T-cell (primary cell): ENCODE results near the gene LMF1. TPM values are rescaled to one million over a fixed set of nuclear protein-coding genes. Genes with fewer than 3 reads are reported as not detected.

Source experiments
- ATAC-seq, 4 experiments: fragments of 200-7000 bp in 3 of 4; fragments of 150-1000 bp in 1 of 4; cut with Tn5 transposase; replicated peaks in 1 of 4; 1 replicate in 3 of 4; 2 replicates in 1 of 4; pipeline ENCODE4 v1.10.0; 2021; ENCODE audit warnings: moderate library complexity in 3 of 4, mild to moderate bottlenecking in 2 of 4, moderate number of reproducible peaks in 1 of 4
- CTCF ChIA-PET, 2 donors: fragments of 300-600 bp; sonication (Branson Sonifier 250); formaldehyde crosslinking; loops; one replicate each; lab custom pipeline; 2022; ENCODE audit warnings: antibody characterized with exemption in 2 of 2; lab: Charles Lee
- POLR2A ChIA-PET, 2 donors: fragments of 300-600 bp; sonication (Branson Sonifier 250); formaldehyde crosslinking; loops; one replicate each; lab custom pipeline; 2022; ENCODE audit warnings: antibody characterized with exemption in 2 of 2; lab: Charles Lee
- DNase-seq, 35 experiments: peaks; one replicate each; pipeline versions ENCODE4 v3.0.0 to v3.0.0-alpha.2; 2013 to 2023
- H3K27ac ChIP-seq: one replicate; pipeline ENCODE4 v1.5.1; 2013; ENCODE audit warnings: low read length
- H3K27me3 ChIP-seq, 2 experiments: replicated peaks in 1 of 2; 1 replicate in 1 of 2; 2 replicates in 1 of 2; pipeline versions ENCODE4 v1.6.1 to v1.7.0; 2013; ENCODE audit warnings: low read length in 1 of 2, mixed read lengths in 1 of 2; ENCODE audit not compliant: control insufficient read depth in 2 of 2, insufficient read depth in 2 of 2; ENCODE audit errors: extremely low read depth in 1 of 2
- H3K36me3 ChIP-seq, 2 donors: 1 replicate in 1 of 2; 2 replicates in 1 of 2; pipeline versions ENCODE4 v1.6.1 to v1.7.0; 2013; ENCODE audit warnings: low read length in 1 of 2; ENCODE audit not compliant: control insufficient read depth in 2 of 2, insufficient read depth in 1 of 2; ENCODE audit errors: extremely low read depth in 1 of 2
- H3K4me1 ChIP-seq, 2 experiments: 1 replicate in 1 of 2; 2 replicates in 1 of 2; pipeline versions ENCODE4 v1.6.1 to v1.7.0; 2013; ENCODE audit warnings: low read length in 2 of 2, mixed read lengths in 1 of 2; ENCODE audit not compliant: insufficient read depth in 2 of 2, control insufficient read depth in 1 of 2; ENCODE audit errors: extremely low read depth in 1 of 2
- H3K4me3 ChIP-seq, 2 donors: 1 replicate in 1 of 2; 2 replicates in 1 of 2; pipeline versions ENCODE4 v1.5.1 to v1.7.0; 2013; ENCODE audit warnings: mild to moderate bottlenecking in 2 of 2, low read length in 1 of 2, moderate library complexity in 1 of 2; ENCODE audit not compliant: control insufficient read depth in 1 of 2; ENCODE audit errors: extremely low read depth in 1 of 2
- H3K9me3 ChIP-seq: 2 replicates; pipeline ENCODE4 v1.7.0; 2013
- H3K27ac Mint-ChIP-seq, 2 donors: one replicate each; pipeline ENCODE4 v1.8.0; 2020 to 2021; ENCODE audit warnings: mild to moderate bottlenecking in 2 of 2, mixed read lengths in 2 of 2
- H3K27me3 Mint-ChIP-seq, 2 donors: one replicate each; pipeline ENCODE4 v1.8.0; 2021 to 2022; ENCODE audit warnings: mixed read lengths in 2 of 2
- H3K36me3 Mint-ChIP-seq: one replicate; pipeline ENCODE4 v1.8.0; 2021; ENCODE audit warnings: mixed read lengths
- H3K4me1 Mint-ChIP-seq, 3 donors: one replicate each; pipeline ENCODE4 v1.8.0; 2020 to 2022; ENCODE audit warnings: mixed read lengths in 3 of 3, mild to moderate bottlenecking in 1 of 3
- H3K4me3 Mint-ChIP-seq, 3 donors: one replicate each; pipeline ENCODE4 v1.8.0; 2020 to 2022; ENCODE audit warnings: mild to moderate bottlenecking in 3 of 3, mixed read lengths in 3 of 3, moderate library complexity in 3 of 3
- H3K9me3 Mint-ChIP-seq, 3 donors: one replicate each; pipeline ENCODE4 v1.8.0; 2020 to 2022; ENCODE audit warnings: mixed read lengths in 3 of 3
- WGBS: methylation state at CpG from one replicate; pipeline ENCODE4 v1.1.5; 2013; ENCODE audit warnings: missing lambda C conversion rate; ENCODE audit not compliant: insufficient coverage; 5-methylcytosine and 5-hydroxymethylcytosine counted together
- total RNA-seq, 35 experiments: library from RNA in 6 of 35; stranded (reverse) in 6 of 35; fragments of 120-200 nt in 1 of 35; gene quantifications; one replicate each; pipeline versions ENCODE4 v1.2.1 to v1.2.4 and lab custom pipeline; 2013 to 2026

The LMF1 gene
- total RNA-seq, 5 donors from 2014 or later (not counting 1 experiment from before 2014, with no cell fraction given) = 46.6 to 59.4 (median 51.1) TPM

- Mint-ChIP-seq H3K4me3 (no peak overlapping the region), H3K27me3 (peaks cover 4 to 5% of the 10 kb centered on the region in 2 donors), H3K4me1 (no peaks in the 10 kb centered on the region), H3K27ac (no peak overlapping the region), H3K36me3 (no peaks in the 10 kb centered on the region), H3K9me3 (no peaks in the 10 kb centered on the region)
- no peaks in the 10 kb centered on the region for H3K4me1 ChIP-seq
- no peak overlapping the region for H3K27ac ChIP-seq
- DNase-seq = no peak
- 83% methylated on average over 32 of the region's 33 CpGs for WGBS
- H3K9me3 ChIP-seq = no peaks in the 10 kb centered on the region
- ChIA-PET POLR2A (no interaction called here), CTCF (no interaction called here)
- no peak overlapping the region for H3K4me3 ChIP-seq
- no peak for ATAC-seq
- no peaks in the 10 kb centered on the region for H3K36me3 ChIP-seq
- H3K27me3 ChIP-seq = peaks cover 0 to 41% of the 10 kb centered on the region in 2 experiments
Observed at GRCh38 chr16:842711-843560, 127.8 kb downstream of the LMF1 start.

GRCh38 chr16:842061-842476, 128.7 kb downstream of the LMF1 start:
- WGBS = 81% methylated on average over 13 of the region's 19 CpGs
- Histone ChIP-seq H3K27ac (no peak overlapping the region), H3K9me3 (no peaks in the 10 kb centered on the region), H3K4me3 (no peak overlapping the region), H3K27me3 (peaks cover 0 to 41% of the 10 kb centered on the region in 2 experiments), H3K4me1 (no peaks in the 10 kb centered on the region), H3K36me3 (no peaks in the 10 kb centered on the region)
- Mint-ChIP-seq H3K36me3 (no peaks in the 10 kb centered on the region), H3K9me3 (no peaks in the 10 kb centered on the region), H3K27me3 (peaks cover 4 to 5% of the 10 kb centered on the region in 2 donors), H3K27ac (no peak overlapping the region), H3K4me1 (no peaks in the 10 kb centered on the region), H3K4me3 (no peak overlapping the region)
- DNase-seq = no peak
- POLR2A ChIA-PET = no interaction called here
- CTCF ChIA-PET = no interaction called here
- ATAC-seq = no peak

GRCh38 chr16:841455-842060, 129.2 kb downstream of the LMF1 start:
- H3K36me3 Mint-ChIP-seq = no peaks in the 10 kb centered on the region
- 79% methylated on average over 23 of the region's 27 CpGs for WGBS
- no peak overlapping the region for H3K4me3 Mint-ChIP-seq
- DNase-seq = no peak
- Histone ChIP-seq H3K27ac (no peak overlapping the region), H3K36me3 (no peaks in the 10 kb centered on the region), H3K27me3 (peaks cover 0 to 41% of the 10 kb centered on the region in 2 experiments), H3K9me3 (no peaks in the 10 kb centered on the region), H3K4me3 (no peak overlapping the region), H3K4me1 (no peaks in the 10 kb centered on the region)
- H3K4me1 Mint-ChIP-seq = no peaks in the 10 kb centered on the region
- no peak for ATAC-seq
- ChIA-PET CTCF (no interaction called here), POLR2A (interaction anchor here in 1 of 2 donors (0.6 kb wide), 1 partner anchor 678 kb away, joined by 3 read pairs; no protein-coding TSS in a partner anchor)
- H3K27me3 Mint-ChIP-seq = peaks cover 4 to 5% of the 10 kb centered on the region in 2 donors
- H3K9me3 Mint-ChIP-seq = no peaks in the 10 kb centered on the region
- H3K27ac Mint-ChIP-seq = no peak overlapping the region

- Mint-ChIP-seq H3K27ac (no peak overlapping the region), H3K4me1 (no peaks in the 10 kb centered on the region), H3K9me3 (peaks cover 0 to 4% (median 0%) of the 10 kb centered on the region in 3 donors), H3K4me3 (no peak overlapping the region), H3K27me3 (peaks cover 4 to 5% of the 10 kb centered on the region in 2 donors), H3K36me3 (no peaks in the 10 kb centered on the region)
- Histone ChIP-seq H3K4me1 (no peaks in the 10 kb centered on the region), H3K36me3 (no peaks in the 10 kb centered on the region), H3K9me3 (no peaks in the 10 kb centered on the region), H3K27ac (no peak overlapping the region), H3K27me3 (peaks cover 0 to 41% of the 10 kb centered on the region in 2 experiments), H3K4me3 (no peak overlapping the region)
- ChIA-PET POLR2A (interaction anchor here in 1 of 2 donors (0.6 kb wide), 1 partner anchor 678 kb away, joined by 3 read pairs; no protein-coding TSS in a partner anchor), CTCF (no interaction called here)
- ATAC-seq (no peak), DNase-seq (no peak)
- WGBS = 91% methylated on average over 24 of the region's 34 CpGs
Observed at GRCh38 chr16:840561-841454, 130.0 kb downstream of the LMF1 start.

GRCh38 chr16:839643-840408, 131.0 kb downstream of the LMF1 start:
- Mint-ChIP-seq H3K4me3 (no peak overlapping the region), H3K27me3 (peaks cover 4 to 5% of the 10 kb centered on the region in 2 donors), H3K4me1 (no peaks in the 10 kb centered on the region), H3K9me3 (peaks cover 0 to 4% (median 0%) of the 10 kb centered on the region in 3 donors), H3K36me3 (no peaks in the 10 kb centered on the region), H3K27ac (no peak overlapping the region)
- Histone ChIP-seq H3K4me1 (no peaks in the 10 kb centered on the region), H3K27me3 (peaks cover 0 to 41% of the 10 kb centered on the region in 2 experiments), H3K27ac (no peak overlapping the region), H3K36me3 (no peaks in the 10 kb centered on the region), H3K9me3 (no peaks in the 10 kb centered on the region), H3K4me3 (no peak overlapping the region)
- ChIA-PET CTCF (no interaction called here), POLR2A (no interaction called here)
- ATAC-seq (no peak), DNase-seq (no peak)
- 84% methylated on average over 23 of the region's 24 CpGs for WGBS
